HEK293 (cell line): ENCODE data around the gene SYNPO.

Experiments used
- HOXA7 ChIP-seq: sonication (generic); formaldehyde crosslinking; IDR thresholded peaks from 2 replicates; pipeline ENCODE4 v1.8.1; 2022; ENCODE audit warnings: missing genetic modification reagents, borderline replicate concordance
- KLF1 ChIP-seq: fragments of 450-650 bp; formaldehyde crosslinking; IDR thresholded peaks from 2 replicates; pipeline ENCODE4 v1.5.1; 2016; ENCODE audit warnings: missing biosample characterization, missing genetic modification characterization
- KLF16 ChIP-seq: fragments of 450-650 bp; formaldehyde crosslinking; IDR thresholded peaks from 2 replicates; pipeline ENCODE4 v1.5.1; 2017; ENCODE audit warnings: missing biosample characterization, missing genetic modification characterization
- KLF17 ChIP-seq: fragments of 450-650 bp; formaldehyde crosslinking; IDR thresholded peaks from 2 replicates; pipeline ENCODE4 v1.5.1; 2016; ENCODE audit warnings: missing biosample characterization, missing genetic modification characterization
- OSR2 ChIP-seq: fragments of 450-650 bp; formaldehyde crosslinking; IDR thresholded peaks from 2 replicates; pipeline ENCODE4 v1.5.1; 2016; ENCODE audit warnings: missing biosample characterization, missing genetic modification characterization
- TCF7L2 ChIP-seq: IDR thresholded peaks from 2 replicates; pipeline ENCODE4 v1.6.1; 2011; ENCODE audit warnings: low read depth, mild to moderate bottlenecking, inconsistent platforms, low read length, moderate library complexity, borderline replicate concordance
- ZBTB1 ChIP-seq: fragments of 450-650 bp; formaldehyde crosslinking; IDR thresholded peaks from 2 replicates; pipeline ENCODE4 v1.5.1; 2016; ENCODE audit warnings: missing biosample characterization, missing genetic modification characterization
- ZNF211 ChIP-seq: fragments of 450-650 bp; formaldehyde crosslinking; IDR thresholded peaks from 2 replicates; pipeline ENCODE4 v1.5.1; 2016; ENCODE audit warnings: low read depth, missing biosample characterization, missing genetic modification characterization
- ZNF221 ChIP-seq: fragments of 450-650 bp; formaldehyde crosslinking; IDR thresholded peaks from 2 replicates; pipeline ENCODE4 v1.5.1; 2017; ENCODE audit warnings: missing biosample characterization, missing genetic modification characterization, borderline replicate concordance
- ZNF223 ChIP-seq: fragments of 450-650 bp; formaldehyde crosslinking; IDR thresholded peaks from 2 replicates; pipeline ENCODE4 v1.5.1; 2016; ENCODE audit warnings: missing biosample characterization, missing genetic modification characterization
- ZNF23 ChIP-seq: fragments of 450-650 bp; formaldehyde crosslinking; IDR thresholded peaks from 2 replicates; pipeline ENCODE4 v1.5.1; 2016; ENCODE audit warnings: missing biosample characterization, missing genetic modification characterization, borderline replicate concordance
- ZNF449 ChIP-seq: fragments of 450-650 bp; formaldehyde crosslinking; IDR thresholded peaks from 2 replicates; pipeline ENCODE4 v1.5.1; 2017; ENCODE audit warnings: missing biosample characterization, mild to moderate bottlenecking, missing genetic modification characterization, moderate library complexity
- ZNF548 ChIP-seq: fragments of 450-650 bp; formaldehyde crosslinking; IDR thresholded peaks from 2 replicates; pipeline ENCODE4 v1.5.1; 2016; ENCODE audit warnings: missing biosample characterization, missing genetic modification characterization
- ZNF624 ChIP-seq: fragments of 450-650 bp; formaldehyde crosslinking; IDR thresholded peaks from 2 replicates; pipeline ENCODE4 v1.5.1; 2017; ENCODE audit warnings: missing biosample characterization, missing genetic modification characterization
- ZNF670 ChIP-seq: fragments of 450-650 bp; formaldehyde crosslinking; IDR thresholded peaks from 2 replicates; pipeline ENCODE4 v1.5.1; 2016; ENCODE audit warnings: missing biosample characterization, missing genetic modification characterization, low read depth
- ZNF692 ChIP-seq: fragments of 450-650 bp; formaldehyde crosslinking; IDR thresholded peaks from 2 replicates; pipeline ENCODE4 v1.5.1; 2016; ENCODE audit warnings: missing biosample characterization, missing genetic modification characterization
- ZNF707 ChIP-seq: fragments of 450-650 bp; formaldehyde crosslinking; IDR thresholded peaks from 2 replicates; pipeline ENCODE4 v1.5.1; 2016; ENCODE audit warnings: missing biosample characterization, missing genetic modification characterization
- ZNF776 ChIP-seq: fragments of 450-650 bp; formaldehyde crosslinking; IDR thresholded peaks from 2 replicates; pipeline ENCODE4 v1.5.0; 2017; ENCODE audit warnings: missing biosample characterization, missing genetic modification characterization, borderline replicate concordance
- ZSCAN30 ChIP-seq: fragments of 450-650 bp; IDR thresholded peaks from 2 replicates; pipeline ENCODE4 v1.5.1; 2018; ENCODE audit warnings: missing biosample characterization, mild to moderate bottlenecking, missing genetic modification characterization, moderate library complexity
- TF ChIP-seq, protein P1 (sequence below): fragments of 450-650 bp; formaldehyde crosslinking; IDR thresholded peaks from 2 replicates; pipeline ENCODE4 v1.5.1; 2016; ENCODE audit warnings: missing biosample characterization, missing genetic modification characterization
- TF ChIP-seq, protein P2 (sequence below): fragments of 450-650 bp; formaldehyde crosslinking; IDR thresholded peaks from 2 replicates; pipeline ENCODE4 v1.5.1; 2016; ENCODE audit warnings: missing biosample characterization, missing genetic modification characterization, low read depth
- TF ChIP-seq, protein P3 (sequence below): fragments of 450-650 bp; formaldehyde crosslinking; IDR thresholded peaks from 2 replicates; pipeline ENCODE4 v1.5.1; 2017; ENCODE audit warnings: missing biosample characterization, missing genetic modification characterization
- TF ChIP-seq, protein P4 (sequence below): fragments of 450-650 bp; formaldehyde crosslinking; IDR thresholded peaks from 2 replicates; pipeline ENCODE4 v1.5.1; 2016; ENCODE audit warnings: missing biosample characterization, missing genetic modification characterization
- TF ChIP-seq, protein P5 (sequence below): fragments of 450-650 bp; formaldehyde crosslinking; IDR thresholded peaks from 2 replicates; pipeline ENCODE4 v1.5.1; 2017; ENCODE audit warnings: missing biosample characterization, missing genetic modification characterization
- TF ChIP-seq, protein P6 (sequence below): fragments of 450-650 bp; formaldehyde crosslinking; IDR thresholded peaks from 2 replicates; pipeline ENCODE4 v1.5.1; 2016; ENCODE audit warnings: missing biosample characterization, missing genetic modification characterization

Gene SYNPO

DNA sequence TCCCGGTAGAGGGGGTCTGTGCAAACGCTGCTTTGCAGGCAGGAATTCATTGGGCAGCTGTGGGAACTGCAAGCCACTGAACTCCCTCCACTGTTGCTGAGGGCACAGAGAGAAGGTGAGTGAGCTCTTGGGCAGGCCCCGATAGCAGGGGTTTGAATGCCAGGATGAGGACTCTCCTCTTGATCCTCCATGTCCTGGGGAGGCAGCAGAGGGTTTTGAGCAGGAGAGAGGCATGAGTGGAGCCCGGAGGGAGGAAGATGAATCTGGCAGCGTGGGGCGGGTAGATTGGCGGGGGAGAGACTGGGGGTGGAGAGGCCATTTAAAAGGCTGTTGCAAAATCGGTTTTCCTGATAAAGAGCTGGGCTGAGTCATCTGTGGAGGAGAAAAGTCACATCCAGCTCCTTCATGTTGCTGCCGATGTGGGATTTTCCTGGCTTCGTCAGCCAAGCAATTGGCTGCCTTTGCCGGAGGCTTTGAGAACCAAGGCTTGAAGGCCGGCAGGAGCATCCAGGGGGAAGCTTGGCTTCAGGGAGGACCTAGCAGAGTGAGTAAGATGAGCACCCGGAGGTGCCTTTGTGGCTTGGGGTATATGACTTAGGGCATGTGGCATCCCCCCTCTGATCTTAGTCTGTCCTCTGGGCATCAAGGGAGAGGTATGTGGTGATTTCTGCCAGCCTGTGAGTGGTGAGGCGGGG lies at the start of gene SYNPO (continued):
- TF ChIP-seq ZNF692 (tag by site-specific recombination) (peak; percentile 69), KLF17 (tag by site-specific recombination) (0 out of 2 replicates have a peak, but pooled peaks have one; percentile 35), TCF7L2 (no peak), ZNF211 (tag by site-specific recombination) (no peak), KLF16 (no peak), OSR2 (tag by site-specific recombination) (peak; percentile 37; the same call in 1 of the 2 replicates), ZNF707 (no peak), HOXA7 (no peak), ZBTB1 (tag by site-specific recombination) (no peak), ZNF776 (tag by site-specific recombination) (no peak), KLF1 (tag by site-specific recombination) (no peak), ZNF223 (tag by site-specific recombination) (no peak), ZNF548 (tag by site-specific recombination) (no peak), ZNF624 (tag by site-specific recombination) (no peak), ZNF449 (tag by site-specific recombination) (no peak), ZNF221 (tag by site-specific recombination) (no peak), ZNF23 (tag by site-specific recombination) (no peak), ZNF670 (tag by site-specific recombination) (no peak), ZSCAN30 (no peak)
- TF ChIP-seq, protein P1, sequence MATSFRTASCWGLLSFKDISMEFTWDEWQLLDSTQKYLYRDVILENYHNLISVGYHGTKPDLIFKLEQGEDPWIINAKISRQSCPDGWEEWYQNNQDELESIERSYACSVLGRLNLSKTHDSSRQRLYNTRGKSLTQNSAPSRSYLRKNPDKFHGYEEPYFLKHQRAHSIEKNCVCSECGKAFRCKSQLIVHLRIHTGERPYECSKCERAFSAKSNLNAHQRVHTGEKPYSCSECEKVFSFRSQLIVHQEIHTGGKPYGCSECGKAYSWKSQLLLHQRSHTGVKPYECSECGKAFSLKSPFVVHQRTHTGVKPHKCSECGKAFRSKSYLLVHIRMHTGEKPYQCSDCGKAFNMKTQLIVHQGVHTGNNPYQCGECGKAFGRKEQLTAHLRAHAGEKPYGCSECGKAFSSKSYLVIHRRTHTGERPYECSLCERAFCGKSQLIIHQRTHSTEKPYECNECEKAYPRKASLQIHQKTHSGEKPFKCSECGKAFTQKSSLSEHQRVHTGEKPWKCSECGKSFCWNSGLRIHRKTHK (tag by site-specific recombination): no peak
- TF ChIP-seq, protein P2, sequence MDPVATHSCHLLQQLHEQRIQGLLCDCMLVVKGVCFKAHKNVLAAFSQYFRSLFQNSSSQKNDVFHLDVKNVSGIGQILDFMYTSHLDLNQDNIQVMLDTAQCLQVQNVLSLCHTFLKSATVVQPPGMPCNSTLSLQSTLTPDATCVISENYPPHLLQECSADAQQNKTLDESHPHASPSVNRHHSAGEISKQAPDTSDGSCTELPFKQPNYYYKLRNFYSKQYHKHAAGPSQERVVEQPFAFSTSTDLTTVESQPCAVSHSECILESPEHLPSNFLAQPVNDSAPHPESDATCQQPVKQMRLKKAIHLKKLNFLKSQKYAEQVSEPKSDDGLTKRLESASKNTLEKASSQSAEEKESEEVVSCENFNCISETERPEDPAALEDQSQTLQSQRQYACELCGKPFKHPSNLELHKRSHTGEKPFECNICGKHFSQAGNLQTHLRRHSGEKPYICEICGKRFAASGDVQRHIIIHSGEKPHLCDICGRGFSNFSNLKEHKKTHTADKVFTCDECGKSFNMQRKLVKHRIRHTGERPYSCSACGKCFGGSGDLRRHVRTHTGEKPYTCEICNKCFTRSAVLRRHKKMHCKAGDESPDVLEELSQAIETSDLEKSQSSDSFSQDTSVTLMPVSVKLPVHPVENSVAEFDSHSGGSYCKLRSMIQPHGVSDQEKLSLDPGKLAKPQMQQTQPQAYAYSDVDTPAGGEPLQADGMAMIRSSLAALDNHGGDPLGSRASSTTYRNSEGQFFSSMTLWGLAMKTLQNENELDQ (tag by site-specific recombination): no peak
- TF ChIP-seq, protein P3, sequence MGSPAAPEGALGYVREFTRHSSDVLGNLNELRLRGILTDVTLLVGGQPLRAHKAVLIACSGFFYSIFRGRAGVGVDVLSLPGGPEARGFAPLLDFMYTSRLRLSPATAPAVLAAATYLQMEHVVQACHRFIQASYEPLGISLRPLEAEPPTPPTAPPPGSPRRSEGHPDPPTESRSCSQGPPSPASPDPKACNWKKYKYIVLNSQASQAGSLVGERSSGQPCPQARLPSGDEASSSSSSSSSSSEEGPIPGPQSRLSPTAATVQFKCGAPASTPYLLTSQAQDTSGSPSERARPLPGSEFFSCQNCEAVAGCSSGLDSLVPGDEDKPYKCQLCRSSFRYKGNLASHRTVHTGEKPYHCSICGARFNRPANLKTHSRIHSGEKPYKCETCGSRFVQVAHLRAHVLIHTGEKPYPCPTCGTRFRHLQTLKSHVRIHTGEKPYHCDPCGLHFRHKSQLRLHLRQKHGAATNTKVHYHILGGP (tag by site-specific recombination): no peak
- TF ChIP-seq, protein P4, sequence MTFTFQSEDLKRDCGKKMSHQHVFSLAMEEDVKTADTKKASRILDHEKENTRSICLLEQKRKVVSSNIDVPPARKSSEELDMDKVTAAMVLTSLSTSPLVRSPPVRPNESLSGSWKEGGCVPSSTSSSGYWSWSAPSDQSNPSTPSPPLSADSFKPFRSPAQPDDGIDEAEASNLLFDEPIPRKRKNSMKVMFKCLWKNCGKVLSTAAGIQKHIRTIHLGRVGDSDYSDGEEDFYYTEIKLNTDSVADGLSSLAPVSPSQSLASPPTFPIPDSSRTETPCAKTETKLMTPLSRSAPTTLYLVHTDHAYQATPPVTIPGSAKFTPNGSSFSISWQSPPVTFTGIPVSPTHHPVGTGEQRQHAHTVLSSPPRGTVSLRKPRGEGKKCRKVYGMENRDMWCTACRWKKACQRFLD (tag by site-specific recombination): no peak
- TF ChIP-seq, protein P5, sequence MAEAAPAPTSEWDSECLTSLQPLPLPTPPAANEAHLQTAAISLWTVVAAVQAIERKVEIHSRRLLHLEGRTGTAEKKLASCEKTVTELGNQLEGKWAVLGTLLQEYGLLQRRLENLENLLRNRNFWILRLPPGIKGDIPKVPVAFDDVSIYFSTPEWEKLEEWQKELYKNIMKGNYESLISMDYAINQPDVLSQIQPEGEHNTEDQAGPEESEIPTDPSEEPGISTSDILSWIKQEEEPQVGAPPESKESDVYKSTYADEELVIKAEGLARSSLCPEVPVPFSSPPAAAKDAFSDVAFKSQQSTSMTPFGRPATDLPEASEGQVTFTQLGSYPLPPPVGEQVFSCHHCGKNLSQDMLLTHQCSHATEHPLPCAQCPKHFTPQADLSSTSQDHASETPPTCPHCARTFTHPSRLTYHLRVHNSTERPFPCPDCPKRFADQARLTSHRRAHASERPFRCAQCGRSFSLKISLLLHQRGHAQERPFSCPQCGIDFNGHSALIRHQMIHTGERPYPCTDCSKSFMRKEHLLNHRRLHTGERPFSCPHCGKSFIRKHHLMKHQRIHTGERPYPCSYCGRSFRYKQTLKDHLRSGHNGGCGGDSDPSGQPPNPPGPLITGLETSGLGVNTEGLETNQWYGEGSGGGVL (tag by site-specific recombination): peak; percentile 99
- TF ChIP-seq, protein P6, sequence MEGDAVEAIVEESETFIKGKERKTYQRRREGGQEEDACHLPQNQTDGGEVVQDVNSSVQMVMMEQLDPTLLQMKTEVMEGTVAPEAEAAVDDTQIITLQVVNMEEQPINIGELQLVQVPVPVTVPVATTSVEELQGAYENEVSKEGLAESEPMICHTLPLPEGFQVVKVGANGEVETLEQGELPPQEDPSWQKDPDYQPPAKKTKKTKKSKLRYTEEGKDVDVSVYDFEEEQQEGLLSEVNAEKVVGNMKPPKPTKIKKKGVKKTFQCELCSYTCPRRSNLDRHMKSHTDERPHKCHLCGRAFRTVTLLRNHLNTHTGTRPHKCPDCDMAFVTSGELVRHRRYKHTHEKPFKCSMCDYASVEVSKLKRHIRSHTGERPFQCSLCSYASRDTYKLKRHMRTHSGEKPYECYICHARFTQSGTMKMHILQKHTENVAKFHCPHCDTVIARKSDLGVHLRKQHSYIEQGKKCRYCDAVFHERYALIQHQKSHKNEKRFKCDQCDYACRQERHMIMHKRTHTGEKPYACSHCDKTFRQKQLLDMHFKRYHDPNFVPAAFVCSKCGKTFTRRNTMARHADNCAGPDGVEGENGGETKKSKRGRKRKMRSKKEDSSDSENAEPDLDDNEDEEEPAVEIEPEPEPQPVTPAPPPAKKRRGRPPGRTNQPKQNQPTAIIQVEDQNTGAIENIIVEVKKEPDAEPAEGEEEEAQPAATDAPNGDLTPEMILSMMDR (tag by site-specific recombination): no peak
